Measurements from ENCODE around the gene FAM168A.
"Not testable (repeated sequence)": the region's sequence is repeated elsewhere in the genome, so short reads cannot be mapped to it uniquely, and the experiment has no call there.

Gene FAM168A

DNA sequence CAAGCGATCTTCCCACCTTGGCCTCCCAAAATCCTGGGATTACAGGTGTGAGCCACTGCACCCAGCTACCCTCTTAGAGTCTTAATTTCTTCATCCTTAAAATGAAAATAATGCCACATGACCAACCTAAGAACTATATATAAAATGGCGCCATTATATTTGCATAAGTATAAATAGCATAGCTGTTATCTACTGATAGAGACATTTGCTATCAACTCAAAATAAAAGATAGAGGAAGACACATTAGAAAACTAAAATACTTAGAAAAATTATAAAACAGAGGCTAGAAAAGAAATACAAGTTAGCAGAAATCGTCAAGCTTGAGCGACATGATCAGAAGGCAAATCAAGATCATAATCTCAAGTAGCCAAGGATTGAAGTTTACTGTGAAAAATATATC lies 6.2 kb downstream of the FAM168A start:
- in situ Hi-C loops (cut with HindIII; ENCODE audit: low pct_ligation_motif_present, low sequenced_read_pairs) = no loop called here
- no peaks in the 10 kb centered on the region for H3K27me3 ChIP-seq (replicated peaks)
- DNase-seq = no peak
- H3K36me3 ChIP-seq (replicated peaks) = no peaks in the 10 kb centered on the region
- TF ChIP-seq CTCF (IDR thresholded peaks at IDR 0.05; ENCODE audit: low read depth, low read length, missing control alignments) = no peak
- H3K4me3 ChIP-seq (ENCODE audit: low read depth, low read length) = no peak overlapping the region
- no peak overlapping the region for H3K27ac ChIP-seq

- in situ Hi-C loops (cut with HindIII; ENCODE audit: low pct_ligation_motif_present, low sequenced_read_pairs) = no loop called here
- Histone ChIP-seq H3K4me3 (ENCODE audit: low read depth, low read length) (no peak overlapping the region), H3K36me3 (replicated peaks) (no peaks in the 10 kb centered on the region), H3K27ac (no peak overlapping the region), H3K27me3 (replicated peaks) (no peaks in the 10 kb centered on the region)
- TF ChIP-seq CTCF (IDR thresholded peaks at IDR 0.05; ENCODE audit: low read depth, low read length, missing control alignments) = no peak
- DNase-seq = no peak
These were observed 6.9 kb downstream of the FAM168A start for GRCh38 chr11:73590991-73591390.

GRCh38 chr11:73586791-73587190 lies 11.1 kb downstream of the FAM168A start:
- H3K4me3 ChIP-seq (ENCODE audit: low read depth, low read length) = no peak overlapping the region
- in situ Hi-C loops (cut with HindIII; ENCODE audit: low pct_ligation_motif_present, low sequenced_read_pairs) = no loop called here
- H3K27me3 ChIP-seq (replicated peaks) = no peaks in the 10 kb centered on the region
- no peak for DNase-seq
- no peak for TF ChIP-seq CTCF (IDR thresholded peaks at IDR 0.05; ENCODE audit: low read depth, low read length, missing control alignments)
- H3K27ac ChIP-seq = no peak overlapping the region
- no peaks in the 10 kb centered on the region for H3K36me3 ChIP-seq (replicated peaks)

GRCh38 chr11:73585834-73586575 lies 11.9 kb downstream of the FAM168A start:
- no peaks in the 10 kb centered on the region for H3K36me3 ChIP-seq (replicated peaks)
- TF ChIP-seq CTCF (IDR thresholded peaks at IDR 0.05; ENCODE audit: low read depth, low read length, missing control alignments) = no peak
- no peak overlapping the region for H3K27ac ChIP-seq
- no peak overlapping the region for H3K4me3 ChIP-seq (ENCODE audit: low read depth, low read length)
- in situ Hi-C loops (cut with HindIII; ENCODE audit: low pct_ligation_motif_present, low sequenced_read_pairs) = no loop called here
- DNase-seq = peak; percentile 41
- H3K27me3 ChIP-seq (replicated peaks) = no peaks in the 10 kb centered on the region

- DNase-seq = no peak
- H3K27me3 ChIP-seq (replicated peaks) = no peaks in the 10 kb centered on the region
- no peak overlapping the region for H3K27ac ChIP-seq
- no peak overlapping the region for H3K4me3 ChIP-seq (ENCODE audit: low read depth, low read length)
- TF ChIP-seq CTCF (IDR thresholded peaks at IDR 0.05; ENCODE audit: low read depth, low read length, missing control alignments) = no peak
- H3K36me3 ChIP-seq (replicated peaks) = no peaks in the 10 kb centered on the region
- in situ Hi-C loops (cut with HindIII; ENCODE audit: low pct_ligation_motif_present, low sequenced_read_pairs) = no loop called here
These were observed 13.1 kb downstream of the FAM168A start for GRCh38 chr11:73584831-73585230.

- DNase-seq = no peak
- no peaks in the 10 kb centered on the region for H3K27me3 ChIP-seq (replicated peaks)
- H3K36me3 ChIP-seq (replicated peaks) = no peaks in the 10 kb centered on the region
- TF ChIP-seq CTCF (IDR thresholded peaks at IDR 0.05; ENCODE audit: low read depth, low read length, missing control alignments) = no peak
- in situ Hi-C loops (cut with HindIII; ENCODE audit: low pct_ligation_motif_present, low sequenced_read_pairs) = no loop called here
- no peak overlapping the region for H3K4me3 ChIP-seq (ENCODE audit: low read depth, low read length)
- H3K27ac ChIP-seq = no peak overlapping the region
These were observed 15.3 kb downstream of the FAM168A start for GRCh38 chr11:73582653-73583052.

- DNase-seq; in situ Hi-C loops (cut with HindIII; ENCODE audit: low pct_ligation_motif_present, low sequenced_read_pairs); H3K27me3 ChIP-seq (replicated peaks); H3K36me3 ChIP-seq (replicated peaks); H3K4me3 ChIP-seq (ENCODE audit: low read depth, low read length); H3K27ac ChIP-seq: not testable (repeated sequence)
These were observed 17.2 kb downstream of the FAM168A start for GRCh38 chr11:73580749-73581148.

Data from brain microvascular endothelial cell (primary cell).